GM19324 (cell line): ENCODE data around the gene ADAM8.

ENCODE experiments used
- ATAC-seq: cut with Tn5 transposase; IDR thresholded peaks from one replicate; pipeline ENCODE4 v1.9.1; 2021; ENCODE audit warnings: mild to moderate bottlenecking, moderate library complexity; ENCODE audit not compliant: unreplicated experiment, low FRiP score

ADAM8 gene

DNA sequence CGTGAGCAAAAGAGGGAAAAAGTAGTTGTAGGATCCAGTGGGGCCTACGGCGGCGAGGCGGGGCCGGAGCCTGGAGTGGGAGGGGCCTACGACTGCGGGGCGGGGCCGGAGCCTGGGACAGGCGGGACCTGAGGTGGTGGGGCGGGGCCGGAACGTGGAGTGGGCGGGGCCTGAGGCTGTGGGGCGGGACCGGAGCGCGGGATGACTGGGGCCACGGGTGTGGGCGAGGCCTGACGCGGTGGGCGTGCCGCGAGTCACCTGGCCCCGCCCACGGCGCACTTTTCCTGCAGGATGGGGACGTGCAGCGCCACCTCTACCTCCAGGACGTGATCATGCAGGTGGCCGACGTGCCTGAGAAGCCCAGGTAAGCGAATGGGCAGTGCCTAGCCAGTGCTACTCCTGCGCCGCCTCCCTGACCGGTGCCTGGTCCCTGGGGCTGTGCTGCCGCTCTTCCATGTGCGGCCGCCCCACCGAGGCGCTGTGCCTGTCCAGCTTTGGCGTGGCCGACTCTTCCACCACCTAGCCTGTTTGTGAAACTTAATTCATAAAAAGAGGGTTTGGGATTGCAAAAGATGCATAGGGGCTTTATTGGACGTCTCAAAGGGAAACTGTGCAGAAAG is 32.5 kb upstream of the ADAM8 start:
- ATAC-seq = peak; percentile 79

DNA sequence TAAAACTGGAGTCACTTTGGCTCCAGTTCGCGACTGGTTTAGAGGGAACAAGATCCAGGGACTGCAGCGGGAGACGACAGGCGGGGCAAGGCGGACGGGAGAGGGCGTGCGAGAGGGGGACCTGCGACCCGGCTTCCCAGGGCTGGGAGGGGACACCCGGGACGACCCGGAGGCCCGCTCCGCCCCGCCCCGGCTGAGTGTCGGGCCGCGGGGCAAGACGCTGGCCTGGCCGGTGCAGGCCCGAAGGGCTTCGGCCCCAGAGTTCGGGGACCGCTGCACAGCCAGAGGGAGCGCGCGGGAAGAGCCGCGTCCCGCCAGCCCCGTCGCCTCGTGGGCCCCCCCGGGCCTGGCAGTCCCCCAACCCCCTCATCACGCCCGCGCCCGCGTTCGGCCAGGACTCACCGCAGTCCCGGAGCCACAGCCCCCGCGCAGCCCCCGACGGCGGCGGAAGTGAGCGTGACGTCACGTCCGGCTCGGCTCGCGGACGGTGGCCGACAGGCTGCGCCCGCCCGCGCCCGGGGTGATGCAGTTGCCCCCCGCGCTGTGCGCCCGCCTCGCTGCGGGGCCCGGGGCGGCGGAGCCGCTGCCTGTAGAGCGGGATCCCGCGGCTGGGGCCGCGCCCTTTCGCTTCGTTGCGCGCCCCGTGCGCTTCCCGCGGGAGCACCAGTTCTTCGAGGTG is 31.9 kb upstream of the ADAM8 start, which contains the start of the genes TUBGCP2 and ZNF511:
TUBGCP2 (minus strand) TSS at position 452 of the 679 bp plus-strand sequence. CDS start 5,931 bp downstream, outside the sequence.
ZNF511 (plus strand) TSS at position 494 of the 679 bp plus-strand sequence; CDS start at position 524, 30 bp downstream.
- peak; percentile 87 for ATAC-seq

DNA sequence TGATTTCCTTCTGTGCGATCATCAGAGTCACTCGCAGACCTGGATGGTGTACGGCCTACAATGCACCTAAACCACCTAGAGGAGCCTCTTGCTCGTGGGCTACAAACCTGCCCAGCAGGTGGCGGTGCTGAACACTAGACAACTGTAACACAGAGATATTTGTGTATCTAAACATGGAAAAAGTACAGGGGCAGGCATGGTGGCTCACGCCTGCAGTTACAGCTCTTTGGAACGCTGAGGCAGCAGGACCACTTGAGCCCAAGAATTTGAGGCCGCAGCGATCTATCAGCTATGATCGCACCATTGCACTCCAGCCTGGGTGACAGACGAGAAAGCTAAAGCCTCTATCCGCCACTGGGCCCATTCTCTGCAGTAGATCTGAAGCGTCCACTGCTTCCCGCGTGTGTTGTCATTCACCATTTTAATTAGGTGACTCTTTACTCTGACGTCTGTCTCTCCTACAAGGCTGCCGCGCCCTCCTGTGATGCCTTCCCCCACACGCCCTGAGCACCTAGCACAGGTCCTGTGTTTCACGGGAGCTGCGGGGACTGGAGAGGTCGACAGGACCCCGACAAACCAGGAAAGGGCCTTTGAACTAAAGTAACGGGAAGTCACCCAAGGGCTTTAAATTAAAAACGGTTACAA is 31.2 kb upstream of the ADAM8 start:
- peak; percentile 27 for ATAC-seq

DNA sequence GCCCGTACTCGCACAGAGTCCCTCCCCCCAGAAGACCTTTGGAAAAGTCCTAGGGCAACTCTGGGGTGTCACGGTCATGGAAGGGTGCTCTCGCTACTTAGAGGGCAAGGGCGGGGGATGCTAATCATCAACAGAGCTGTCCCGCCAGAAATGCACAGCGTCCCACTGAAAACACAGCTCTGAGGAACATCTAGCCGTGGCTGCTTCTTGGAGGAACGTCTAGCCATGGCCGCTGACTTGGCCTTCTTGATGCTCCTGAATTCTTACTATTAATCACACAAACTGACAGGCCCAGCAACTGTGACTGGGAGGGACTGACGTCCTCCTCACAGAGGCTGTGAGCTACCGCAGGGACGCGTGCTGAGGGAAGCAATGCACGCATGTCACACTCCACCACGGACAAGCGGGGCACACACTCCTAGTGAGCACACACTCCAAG is 30.3 kb upstream of the ADAM8 start:
- no peak for ATAC-seq

- no peak for ATAC-seq
These were observed 29.4 kb upstream of the ADAM8 start for GRCh38 chr10:133306097-133306476.

- no peak for ATAC-seq
These were observed 26.5 kb upstream of the ADAM8 start for GRCh38 chr10:133303206-133303605.

DNA sequence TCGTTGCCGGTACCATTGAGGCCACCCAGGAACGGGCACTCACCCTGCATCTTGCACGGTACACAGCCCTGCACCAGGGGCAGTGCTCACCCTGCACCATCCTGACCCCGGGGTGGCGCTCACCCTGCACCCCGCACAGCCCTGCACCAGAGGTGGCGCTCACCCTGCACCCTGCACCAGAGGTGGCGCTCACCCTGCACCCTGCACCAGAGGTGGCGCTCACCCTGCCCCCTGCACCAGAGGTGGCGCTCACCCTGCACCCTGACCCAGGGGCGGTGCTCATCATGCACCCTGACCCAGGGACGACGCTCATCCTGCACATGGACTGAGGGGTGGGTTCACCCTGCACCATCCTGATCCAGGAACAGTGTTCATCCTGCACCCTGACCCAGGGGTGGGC is 25.6 kb upstream of the ADAM8 start:
- ATAC-seq = no peak

- no peak for ATAC-seq
These were observed 23.1 kb upstream of the ADAM8 start for GRCh38 chr10:133299738-133300137.

DNA sequence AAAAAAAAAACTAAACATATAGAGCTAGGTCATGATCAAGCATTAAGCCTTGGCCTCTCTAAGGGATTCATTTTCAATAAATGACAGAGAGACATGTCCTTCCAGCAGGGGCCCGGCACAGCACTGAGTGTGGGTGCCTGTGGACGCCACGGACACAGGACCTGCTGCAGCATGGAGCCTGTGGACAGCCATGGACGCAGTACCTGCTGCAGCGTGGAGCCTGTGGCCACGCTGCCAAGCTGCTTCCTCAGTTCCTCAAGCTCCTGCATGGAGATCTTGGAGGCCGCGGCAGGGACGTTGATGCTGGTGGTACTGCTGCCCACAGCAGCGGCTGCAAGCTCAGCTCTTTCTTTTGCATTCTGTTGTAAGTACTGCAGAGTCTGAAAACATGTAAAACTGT is 22.6 kb upstream of the ADAM8 start:
- no peak for ATAC-seq

GRCh38 chr10:133298466-133298865 is 21.8 kb upstream of the ADAM8 start:
- ATAC-seq = no peak

GRCh38 chr10:133297504-133297903 is 20.8 kb upstream of the ADAM8 start:
- no peak for ATAC-seq

GRCh38 chr10:133295426-133296320 is 19.0 kb upstream of the ADAM8 start:
- no peak for ATAC-seq

GRCh38 chr10:133294189-133294588 is 17.5 kb upstream of the ADAM8 start:
- no peak for ATAC-seq

GRCh38 chr10:133293810-133294119 is 17.1 kb upstream of the ADAM8 start:
- ATAC-seq = no peak

DNA sequence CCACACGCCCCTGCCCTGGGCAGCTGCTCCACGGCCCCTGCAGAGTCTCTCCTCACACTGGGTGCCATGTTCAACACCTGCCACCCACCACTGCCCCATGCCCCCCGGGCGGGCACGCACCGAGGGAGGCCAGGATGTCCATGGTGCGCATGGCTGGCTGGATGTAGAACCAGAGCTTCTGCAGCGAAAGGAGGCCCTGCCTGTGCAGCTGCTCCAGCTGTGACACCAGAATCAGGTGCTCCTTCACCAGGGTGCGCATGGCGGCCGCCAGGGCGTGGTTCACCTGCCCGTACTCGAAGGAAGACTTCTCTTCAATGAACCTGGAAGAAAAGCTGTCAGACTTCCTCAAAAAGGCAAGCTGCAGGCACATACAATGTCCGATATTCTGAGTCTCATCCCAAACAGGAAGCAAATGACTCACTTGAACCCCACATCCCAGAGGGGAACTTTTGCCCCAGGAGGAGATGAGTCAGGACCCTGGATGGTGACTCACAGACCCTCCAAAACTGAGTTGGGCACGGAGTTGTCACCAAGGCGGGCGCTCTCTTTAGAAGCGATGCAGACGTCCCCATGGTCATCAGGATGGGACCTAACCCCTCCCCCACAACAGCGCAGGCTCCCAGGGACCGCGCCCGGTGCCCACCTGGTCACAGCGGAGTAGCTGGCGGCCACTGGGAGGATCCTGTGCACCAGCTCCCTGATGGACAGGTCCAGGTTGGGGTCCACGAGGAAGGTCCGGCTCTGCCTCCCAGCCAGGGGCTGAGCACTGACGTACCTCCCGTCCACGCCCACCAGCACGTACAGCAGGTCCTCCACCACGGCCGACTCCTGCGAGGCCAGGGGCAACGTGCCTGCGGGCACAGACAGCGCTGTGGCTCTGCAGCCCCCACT is 16.5 kb upstream of the ADAM8 start:
- no peak for ATAC-seq

- no peak for ATAC-seq
These were observed 13.1 kb upstream of the ADAM8 start for GRCh38 chr10:133289761-133290160.

- no peak for ATAC-seq
These were observed 11.3 kb upstream of the ADAM8 start for GRCh38 chr10:133287832-133288500.

DNA sequence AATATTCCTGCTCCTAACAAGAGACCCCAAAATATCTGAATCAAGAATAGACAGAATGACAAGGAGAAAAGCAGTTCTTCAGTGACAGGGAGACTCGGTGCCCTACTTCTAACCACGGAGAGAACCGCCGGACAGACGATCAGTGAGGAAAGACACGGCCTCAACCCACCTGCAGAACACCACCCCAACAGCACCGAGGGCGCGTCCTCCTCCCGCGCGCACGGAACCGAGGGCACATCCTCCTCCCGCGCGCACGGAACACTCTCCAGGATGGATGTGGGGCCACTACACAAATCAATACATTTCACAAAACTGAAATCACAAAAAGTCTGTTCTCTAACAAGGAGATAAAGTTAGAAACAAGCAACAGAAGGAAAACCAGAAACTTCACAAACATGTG is 9.7 kb upstream of the ADAM8 start:
- no peak for ATAC-seq

- no peak for ATAC-seq
These were observed 8.5 kb upstream of the ADAM8 start for GRCh38 chr10:133285217-133285616.
